GM23338 (cell line): ENCODE results near the gene NDUFAF5. TPM values are rescaled to one million over a fixed set of nuclear protein-coding genes. Genes with fewer than 3 reads are reported as not detected.

Source experiments
- ATAC-seq: fragments of 200-7000 bp; cut with Tn5 transposase; 3 replicates; pipeline ENCODE4 v1.9.1; 2020
- DNase-seq: peaks from one replicate; pipeline ENCODE4 v3.0.0-alpha.2; 2015; ENCODE audit warnings: low spot score
- H2AFZ ChIP-seq: fragments of 200-600 bp; sonication (generic); 2 replicates; pipeline ENCODE4 v1.8.0; 2016; ENCODE audit warnings: antibody characterized with exemption, mild to moderate bottlenecking, moderate library complexity
- H3F3A ChIP-seq: fragments of 200-600 bp; sonication (generic); replicated peaks from 2 replicates; pipeline ENCODE4 v1.8.0; 2017; ENCODE audit warnings: antibody characterized with exemption, mixed run types, low read depth
- H3K27ac ChIP-seq: fragments of 200-600 bp; sonication (generic); 2 replicates; pipeline ENCODE4 v1.6.1; 2016; ENCODE audit warnings: low read depth
- H3K27me3 ChIP-seq: fragments of 200-600 bp; sonication (generic); 2 replicates; pipeline ENCODE4 v1.8.0; 2016; ENCODE audit warnings: mild to moderate bottlenecking, mixed run types, moderate library complexity; ENCODE audit not compliant: insufficient read depth
- H3K36me3 ChIP-seq: fragments of 200-600 bp; sonication (generic); 2 replicates; pipeline ENCODE4 v1.8.0; 2016; ENCODE audit warnings: mild to moderate bottlenecking; ENCODE audit not compliant: insufficient read depth
- H3K4me1 ChIP-seq: fragments of 200-600 bp; sonication (generic); 2 replicates; pipeline ENCODE4 v1.8.0; 2016; ENCODE audit warnings: mild to moderate bottlenecking, moderate library complexity; ENCODE audit not compliant: insufficient read depth
- H3K4me2 ChIP-seq: fragments of 200-600 bp; sonication (generic); 2 replicates; pipeline ENCODE4 v1.7.1; 2017; ENCODE audit warnings: mixed run types
- H3K4me3 ChIP-seq: fragments of 200-600 bp; sonication (generic); 2 replicates; pipeline ENCODE4 v1.6.1; 2016; ENCODE audit warnings: mixed run types
- H3K79me2 ChIP-seq: fragments of 200-600 bp; sonication (generic); replicated peaks from 2 replicates; pipeline ENCODE4 v1.8.0; 2017; ENCODE audit warnings: mild to moderate bottlenecking; ENCODE audit not compliant: insufficient read depth
- H3K9me2 ChIP-seq: fragments of 200-600 bp; sonication (generic); 2 replicates; pipeline ENCODE4 v1.8.0; 2017; ENCODE audit not compliant: insufficient read depth
- H4K20me1 ChIP-seq: fragments of 200-600 bp; sonication (generic); replicated peaks from 2 replicates; pipeline ENCODE4 v1.8.0; 2017; ENCODE audit warnings: mild to moderate bottlenecking; ENCODE audit not compliant: insufficient read depth
- H3K27ac Mint-ChIP-seq: 2 replicates; pipeline ENCODE4 v1.8.0; 2020; ENCODE audit warnings: inconsistent platforms, mild to moderate bottlenecking, moderate library complexity, mixed read lengths
- H3K27me3 Mint-ChIP-seq: 3 replicates; pipeline ENCODE4 v1.8.0; 2022; ENCODE audit warnings: low read depth, mild to moderate bottlenecking, moderate library complexity, mixed read lengths, inconsistent platforms; ENCODE audit not compliant: insufficient read depth, poor library complexity
- H3K36me3 Mint-ChIP-seq: 3 replicates; pipeline ENCODE4 v1.8.0; 2021; ENCODE audit warnings: low read depth, mild to moderate bottlenecking, inconsistent platforms, moderate library complexity, mixed read lengths
- H3K4me1 Mint-ChIP-seq: 3 replicates; pipeline ENCODE4 v1.8.0; 2020; ENCODE audit warnings: mild to moderate bottlenecking, inconsistent platforms, mixed read lengths
- H3K4me3 Mint-ChIP-seq: 3 replicates; pipeline ENCODE4 v1.8.0; 2021; ENCODE audit warnings: moderate library complexity, mild to moderate bottlenecking, inconsistent platforms, mixed read lengths
- H3K9me3 Mint-ChIP-seq: 3 replicates; pipeline ENCODE4 v1.8.0; 2020; ENCODE audit warnings: moderate library complexity, mild to moderate bottlenecking, inconsistent platforms, mixed read lengths
- CREB1 ChIP-seq: fragments of 250-450 bp; sonication (Bioruptor Pico); IDR thresholded peaks from 2 replicates; pipeline ENCODE4 v1.5.0; 2020; ENCODE audit warnings: low read depth, mild to moderate bottlenecking, moderate library complexity
- ETS1 ChIP-seq: IDR thresholded peaks from 2 replicates; pipeline ENCODE4 v1.6.1; 2016; ENCODE audit warnings: antibody characterized with exemption
- EZH2 ChIP-seq: fragments of 200-600 bp; sonication (generic); IDR thresholded peaks from one replicate; pipeline ENCODE4 v1.8.0; 2017; ENCODE audit warnings: antibody characterized with exemption, mild to moderate bottlenecking, low read depth; ENCODE audit not compliant: unreplicated experiment
- EZH2phosphoT487 ChIP-seq: fragments of 200-600 bp; sonication (generic); IDR thresholded peaks from one replicate; pipeline ENCODE4 v1.8.1; 2018; ENCODE audit warnings: antibody characterized with exemption; ENCODE audit not compliant: unreplicated experiment
- JUNB ChIP-seq: IDR thresholded peaks from one replicate; pipeline ENCODE4 v1.6.1; 2016; ENCODE audit warnings: antibody characterized with exemption; ENCODE audit not compliant: unreplicated experiment
- NANOG ChIP-seq: IDR thresholded peaks from 2 replicates; pipeline ENCODE4 v1.6.1; 2016; ENCODE audit warnings: antibody characterized with exemption, borderline replicate concordance
- POLR2AphosphoS5 ChIP-seq: IDR thresholded peaks from 2 replicates; pipeline ENCODE4 v1.6.1; 2016; ENCODE audit warnings: antibody characterized with exemption, low read depth
- REST ChIP-seq: IDR thresholded peaks from one replicate; pipeline ENCODE4 v1.6.1; 2018; ENCODE audit warnings: antibody characterized with exemption; ENCODE audit not compliant: unreplicated experiment
- STAT1 ChIP-seq: IDR thresholded peaks from one replicate; pipeline ENCODE4 v1.6.1; 2016; ENCODE audit warnings: antibody characterized with exemption; ENCODE audit not compliant: unreplicated experiment
- ZNF114 ChIP-seq: fragments of 250-450 bp; sonication (Bioruptor Pico); IDR thresholded peaks from 2 replicates; pipeline ENCODE4 v1.5.0; 2020; ENCODE audit warnings: mild to moderate bottlenecking, moderate library complexity
- ZNF331 ChIP-seq: fragments of 250-450 bp; sonication (Bioruptor Pico); IDR thresholded peaks from 2 replicates; pipeline ENCODE4 v1.5.0; 2020; ENCODE audit warnings: low read depth, mild to moderate bottlenecking, moderate library complexity
- ZNF462 ChIP-seq: fragments of 250-450 bp; sonication (Bioruptor Pico); IDR thresholded peaks from 2 replicates; pipeline ENCODE4 v1.5.0; 2020; ENCODE audit warnings: mild to moderate bottlenecking, moderate library complexity
- polyA plus RNA-seq: library from polyadenylated mRNA; unstranded; fragments of >200 nt; fragmentation: Nextera tagmentation; extraction: Ambion mirVana; gene quantifications from 2 replicates; pipeline ENCODE4 v1.2.1, GENCODE V29; 2016
- total RNA-seq: library from RNA; depleted of rRNA; stranded (reverse); fragments of >200 nt; shearing (Covaris generic); gene quantifications from 2 replicates; pipeline ENCODE4 v1.2.3, GENCODE V29; 2014
- TF ChIP-seq, protein P1 (sequence below), 2 experiments: fragments of 200-600 bp in 1 of 2; sonication (generic) in 1 of 2; conservative IDR thresholded peaks; 2 replicates each; pipeline versions ENCODE4 v1.5.1 to v1.6.1; 2016 to 2017; ENCODE audit warnings: antibody characterized with exemption in 2 of 2, low read depth in 2 of 2, mild to moderate bottlenecking in 2 of 2, moderate library complexity in 1 of 2

Gene NDUFAF5
- total and polyA plus RNA-seq, 2 experiments from 2014 or later, result 18.0 to 33.0 TPM

GRCh38 chr20:13799974-13800373 is 15.1 kb downstream of the NDUFAF5 start:
- Histone ChIP-seq H3K4me1 (no peaks in the 10 kb centered on the region), H4K20me1 (0 out of 2 replicates have a peak, but pooled peaks cover 5% of the 10 kb centered on the region), H3F3A (no peaks in the 10 kb centered on the region), H3K36me3 (peaks cover 44% of the 10 kb centered on the region), H3K9me2 (no peaks in the 10 kb centered on the region), H3K4me3 (no peak overlapping the region), H3K27me3 (no peaks in the 10 kb centered on the region), H3K79me2 (0 out of 2 replicates have a peak, but pooled peaks cover 4% of the 10 kb centered on the region), H3K4me2 (no peak overlapping the region), H2AFZ (no peak overlapping the region), H3K27ac (no peak overlapping the region)
- no peak for DNase-seq
- no peak overlapping the region for H3K4me3 Mint-ChIP-seq
- no peak overlapping the region for H3K27ac Mint-ChIP-seq
- peaks cover 3% of the 10 kb centered on the region for H3K27me3 Mint-ChIP-seq
- no peak for ATAC-seq
- no peaks in the 10 kb centered on the region for H3K4me1 Mint-ChIP-seq
- H3K36me3 Mint-ChIP-seq, result peaks cover 75% of the 10 kb centered on the region
- TF ChIP-seq EZH2, result no peak
- TF ChIP-seq JUNB, result no peak
- TF ChIP-seq, protein P1, sequence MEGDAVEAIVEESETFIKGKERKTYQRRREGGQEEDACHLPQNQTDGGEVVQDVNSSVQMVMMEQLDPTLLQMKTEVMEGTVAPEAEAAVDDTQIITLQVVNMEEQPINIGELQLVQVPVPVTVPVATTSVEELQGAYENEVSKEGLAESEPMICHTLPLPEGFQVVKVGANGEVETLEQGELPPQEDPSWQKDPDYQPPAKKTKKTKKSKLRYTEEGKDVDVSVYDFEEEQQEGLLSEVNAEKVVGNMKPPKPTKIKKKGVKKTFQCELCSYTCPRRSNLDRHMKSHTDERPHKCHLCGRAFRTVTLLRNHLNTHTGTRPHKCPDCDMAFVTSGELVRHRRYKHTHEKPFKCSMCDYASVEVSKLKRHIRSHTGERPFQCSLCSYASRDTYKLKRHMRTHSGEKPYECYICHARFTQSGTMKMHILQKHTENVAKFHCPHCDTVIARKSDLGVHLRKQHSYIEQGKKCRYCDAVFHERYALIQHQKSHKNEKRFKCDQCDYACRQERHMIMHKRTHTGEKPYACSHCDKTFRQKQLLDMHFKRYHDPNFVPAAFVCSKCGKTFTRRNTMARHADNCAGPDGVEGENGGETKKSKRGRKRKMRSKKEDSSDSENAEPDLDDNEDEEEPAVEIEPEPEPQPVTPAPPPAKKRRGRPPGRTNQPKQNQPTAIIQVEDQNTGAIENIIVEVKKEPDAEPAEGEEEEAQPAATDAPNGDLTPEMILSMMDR (conservative IDR thresholded peaks at IDR 0.05; ENCODE audit: low read depth in 2 of 2), result no peak
- TF ChIP-seq REST, result no peak
- no peak for TF ChIP-seq CREB1
- no peak for TF ChIP-seq ZNF114 (CRISPR knock-in tag)
- no peak for TF ChIP-seq EZH2phosphoT487
- no peak for TF ChIP-seq ETS1
- no peak for TF ChIP-seq POLR2AphosphoS5
- TF ChIP-seq NANOG, result no peak
- TF ChIP-seq ZNF331 (CRISPR knock-in tag), result no peak
- no peak for TF ChIP-seq ZNF462 (CRISPR knock-in tag)
- no peak for TF ChIP-seq STAT1
- H3K9me3 Mint-ChIP-seq, result no peaks in the 10 kb centered on the region
